OCI-LY1 (cell line): ENCODE measurements around the gene DMD.

Source experiments
- H2AFZ ChIP-seq: fragments of 200-600 bp; sonication (generic), shearing (Covaris generic); 2 replicates; pipeline ENCODE4 v1.6.0; 2014; ENCODE audit warnings: antibody characterized with exemption, mild to moderate bottlenecking, low read length
- H3F3A ChIP-seq: fragments of 200-600 bp; sonication (generic), shearing (Covaris generic); 2 replicates; pipeline ENCODE4 v1.6.0; 2014; ENCODE audit warnings: mild to moderate bottlenecking, antibody characterized with exemption, low read length, moderate library complexity; ENCODE audit not compliant: insufficient read depth
- H3K27ac ChIP-seq: fragments of 200-600 bp; sonication (generic); 2 replicates; pipeline ENCODE4 v1.5.1; 2014; ENCODE audit warnings: low read length, mixed run types, mild to moderate bottlenecking, low read depth; ENCODE audit not compliant: poor library complexity, severe bottlenecking
- H3K27me3 ChIP-seq: fragments of 200-600 bp; sonication (generic); 2 replicates; pipeline ENCODE4 v1.6.0; 2014; ENCODE audit warnings: antibody characterized with exemption, mild to moderate bottlenecking, low read length, moderate library complexity; ENCODE audit not compliant: insufficient read depth
- H3K36me3 ChIP-seq: fragments of 200-600 bp; sonication (generic); 2 replicates; pipeline ENCODE4 v1.6.1; 2014; ENCODE audit warnings: mild to moderate bottlenecking, antibody characterized with exemption, low read length, moderate library complexity, mixed read lengths; ENCODE audit not compliant: insufficient read depth
- H3K4me1 ChIP-seq: fragments of 200-600 bp; sonication (generic); 2 replicates; pipeline ENCODE4 v1.5.1; 2014; ENCODE audit warnings: mild to moderate bottlenecking, low read length, moderate library complexity; ENCODE audit not compliant: insufficient read depth, severe bottlenecking
- H3K4me2 ChIP-seq: fragments of 200-600 bp; sonication (generic), shearing (Covaris generic); 2 replicates; pipeline ENCODE4 v1.6.1; 2014; ENCODE audit warnings: low read length
- H3K4me3 ChIP-seq: fragments of 200-600 bp; sonication (generic); 2 replicates; pipeline ENCODE4 v1.5.1; 2014; ENCODE audit warnings: low read length, low read depth, mild to moderate bottlenecking, mixed read lengths; ENCODE audit not compliant: poor library complexity, severe bottlenecking
- H3K79me2 ChIP-seq: fragments of 200-600 bp; shearing (Covaris generic); 2 replicates; pipeline ENCODE4 v1.6.1; 2016; ENCODE audit warnings: mixed run types, low read length, mixed read lengths; ENCODE audit not compliant: insufficient read depth
- H3K9ac ChIP-seq: fragments of 200-600 bp; sonication (generic), shearing (Covaris generic); 2 replicates; pipeline ENCODE4 v1.6.1; 2014; ENCODE audit warnings: mild to moderate bottlenecking, low read length, mixed read lengths
- H3K9me2 ChIP-seq: fragments of 200-600 bp; sonication (generic), shearing (Covaris generic); 2 replicates; pipeline ENCODE4 v1.6.1; 2014; ENCODE audit warnings: low read depth, mild to moderate bottlenecking, low read length, mixed read lengths
- H3K9me3 ChIP-seq: fragments of 200-600 bp; shearing (Covaris generic); 2 replicates; pipeline ENCODE4 v1.6.1; 2014; ENCODE audit warnings: low read length, mixed read lengths
- H4K20me1 ChIP-seq: fragments of 200-600 bp; sonication (generic), shearing (Covaris generic); 2 replicates; pipeline ENCODE4 v1.6.0; 2016; ENCODE audit warnings: mild to moderate bottlenecking, low read length; ENCODE audit not compliant: insufficient read depth
- EZH2 ChIP-seq: fragments of 200-600 bp; sonication (generic), shearing (Covaris generic); IDR thresholded peaks from 2 replicates; pipeline ENCODE4 v1.8.0; 2017; ENCODE audit warnings: borderline replicate concordance, mixed run types, mild to moderate bottlenecking, antibody characterized with exemption, low read length, moderate library complexity, mixed read lengths
- TF ChIP-seq, protein P1 (sequence below): fragments of 200-600 bp; sonication (generic), shearing (Covaris generic); IDR thresholded peaks from 2 replicates; pipeline ENCODE4 v1.5.1; 2017; ENCODE audit warnings: mild to moderate bottlenecking, antibody characterized with exemption, low read length, moderate library complexity, mixed read lengths

Gene DMD

DNA sequence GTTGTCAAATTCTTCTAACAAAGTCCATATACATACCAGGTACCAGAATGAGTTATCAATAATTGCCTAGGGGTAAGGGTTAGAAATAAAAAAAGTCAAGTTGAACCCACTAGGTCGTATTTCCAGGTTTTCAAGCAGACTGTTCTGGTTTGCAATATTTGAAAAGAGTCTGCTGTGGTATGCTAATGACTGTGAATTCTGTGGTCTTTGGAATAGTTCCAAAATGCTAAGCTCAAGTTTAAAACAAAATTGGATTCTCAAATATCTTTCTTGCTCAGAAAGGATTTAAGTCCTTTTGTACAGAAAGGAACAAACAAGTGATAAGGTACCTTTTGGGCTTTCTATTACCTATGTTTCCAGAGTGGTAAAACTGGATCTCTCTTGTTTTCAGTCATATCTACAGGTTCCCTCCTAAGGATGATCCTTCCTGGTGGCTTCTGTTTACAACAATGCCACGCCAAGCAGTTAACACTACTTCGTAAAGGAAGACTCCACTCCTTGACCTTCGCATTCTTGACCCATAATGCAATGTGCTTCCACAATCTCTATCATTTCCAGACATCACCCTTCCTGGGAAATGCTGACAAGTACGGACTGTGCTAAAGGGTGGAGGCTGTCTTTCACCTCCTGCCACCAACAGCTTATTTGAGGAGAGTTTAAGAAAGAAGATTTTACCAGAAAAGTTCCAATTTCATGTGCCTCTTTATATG, 1607.8 kb downstream of the DMD start:
- Histone ChIP-seq H3K4me3 (no peak overlapping the region), H3K36me3 (no peaks in the 10 kb centered on the region), H3K27me3 (no peaks in the 10 kb centered on the region), H3K4me1 (no peaks in the 10 kb centered on the region), H3K4me2 (no peak overlapping the region), H3K27ac (no peak overlapping the region), H3K9me3 (no peaks in the 10 kb centered on the region), H3K9ac (no peak overlapping the region), H2AFZ (no peak overlapping the region), H3K79me2 (no peaks in the 10 kb centered on the region), H4K20me1 (no peaks in the 10 kb centered on the region), H3K9me2 (no peaks in the 10 kb centered on the region), H3F3A (no peaks in the 10 kb centered on the region)
- TF ChIP-seq, protein P1, sequence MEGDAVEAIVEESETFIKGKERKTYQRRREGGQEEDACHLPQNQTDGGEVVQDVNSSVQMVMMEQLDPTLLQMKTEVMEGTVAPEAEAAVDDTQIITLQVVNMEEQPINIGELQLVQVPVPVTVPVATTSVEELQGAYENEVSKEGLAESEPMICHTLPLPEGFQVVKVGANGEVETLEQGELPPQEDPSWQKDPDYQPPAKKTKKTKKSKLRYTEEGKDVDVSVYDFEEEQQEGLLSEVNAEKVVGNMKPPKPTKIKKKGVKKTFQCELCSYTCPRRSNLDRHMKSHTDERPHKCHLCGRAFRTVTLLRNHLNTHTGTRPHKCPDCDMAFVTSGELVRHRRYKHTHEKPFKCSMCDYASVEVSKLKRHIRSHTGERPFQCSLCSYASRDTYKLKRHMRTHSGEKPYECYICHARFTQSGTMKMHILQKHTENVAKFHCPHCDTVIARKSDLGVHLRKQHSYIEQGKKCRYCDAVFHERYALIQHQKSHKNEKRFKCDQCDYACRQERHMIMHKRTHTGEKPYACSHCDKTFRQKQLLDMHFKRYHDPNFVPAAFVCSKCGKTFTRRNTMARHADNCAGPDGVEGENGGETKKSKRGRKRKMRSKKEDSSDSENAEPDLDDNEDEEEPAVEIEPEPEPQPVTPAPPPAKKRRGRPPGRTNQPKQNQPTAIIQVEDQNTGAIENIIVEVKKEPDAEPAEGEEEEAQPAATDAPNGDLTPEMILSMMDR: no peak
- TF ChIP-seq EZH2: no peak

DNA sequence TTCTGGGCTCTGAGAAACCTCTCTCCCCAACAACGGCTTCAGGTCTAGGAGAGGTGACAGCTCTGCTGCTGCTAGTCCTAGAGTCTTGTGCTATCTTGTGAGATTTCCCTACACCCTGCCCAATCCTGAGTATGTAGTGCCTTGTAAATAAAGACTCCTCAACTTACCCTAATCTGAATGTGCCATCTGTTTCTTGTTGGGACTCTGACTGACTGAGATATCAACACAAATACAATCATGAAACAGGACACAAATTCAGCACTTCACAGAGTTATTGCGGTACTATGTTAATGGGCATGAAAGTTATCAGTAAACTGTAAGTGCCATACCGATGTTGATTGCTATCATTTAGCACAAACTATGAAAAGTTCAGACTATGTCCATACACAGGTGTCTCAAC, 1610.5 kb downstream of the DMD start:
- Histone ChIP-seq H3K4me1 (no peaks in the 10 kb centered on the region), H3K36me3 (no peaks in the 10 kb centered on the region), H3K27ac (no peak overlapping the region), H3K4me2 (no peak overlapping the region), H3K4me3 (no peak overlapping the region), H3K79me2 (no peaks in the 10 kb centered on the region), H3K9ac (no peak overlapping the region), H3K9me2 (no peaks in the 10 kb centered on the region), H3K9me3 (no peaks in the 10 kb centered on the region), H3K27me3 (no peaks in the 10 kb centered on the region), H4K20me1 (no peaks in the 10 kb centered on the region), H2AFZ (no peak overlapping the region), H3F3A (no peaks in the 10 kb centered on the region)
- TF ChIP-seq EZH2: no peak
- TF ChIP-seq, protein P1: no peak

DNA sequence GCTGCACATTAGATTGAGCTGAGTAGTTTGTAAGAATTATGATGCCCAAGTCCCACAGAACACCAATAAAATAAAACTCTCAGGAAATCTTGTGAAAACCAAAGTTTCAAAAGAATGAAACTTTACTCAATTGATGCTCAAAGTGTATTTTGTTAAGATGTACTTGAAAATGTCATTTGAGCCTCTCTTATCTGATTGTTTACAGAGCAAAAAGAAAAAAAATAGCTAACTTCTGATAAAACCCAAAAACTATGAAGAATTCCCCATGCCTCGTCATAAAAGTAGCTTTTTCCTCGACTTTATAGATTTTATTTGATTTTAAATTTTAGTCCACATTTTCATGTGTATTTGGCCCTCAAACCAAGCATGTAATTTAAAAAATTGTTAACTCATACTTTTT, 1618.0 kb downstream of the DMD start:
- Histone ChIP-seq H3K36me3 (no peaks in the 10 kb centered on the region), H2AFZ (no peak overlapping the region), H3K27me3 (no peaks in the 10 kb centered on the region), H3K4me3 (no peak overlapping the region), H3K27ac (no peak overlapping the region), H3F3A (no peaks in the 10 kb centered on the region), H3K4me2 (no peak overlapping the region), H4K20me1 (no peaks in the 10 kb centered on the region), H3K4me1 (no peaks in the 10 kb centered on the region), H3K9me2 (no peaks in the 10 kb centered on the region), H3K9me3 (no peaks in the 10 kb centered on the region), H3K9ac (no peak overlapping the region), H3K79me2 (no peaks in the 10 kb centered on the region)
- no peak for TF ChIP-seq EZH2
- TF ChIP-seq, protein P1: no peak
